ENCODE measurements around the gene HPRT1.
"Not testable (repeated sequence)": the region's sequence is repeated elsewhere in the genome, so short reads cannot be mapped to it uniquely, and the experiment has no call there.

HPRT1 gene, protein sequence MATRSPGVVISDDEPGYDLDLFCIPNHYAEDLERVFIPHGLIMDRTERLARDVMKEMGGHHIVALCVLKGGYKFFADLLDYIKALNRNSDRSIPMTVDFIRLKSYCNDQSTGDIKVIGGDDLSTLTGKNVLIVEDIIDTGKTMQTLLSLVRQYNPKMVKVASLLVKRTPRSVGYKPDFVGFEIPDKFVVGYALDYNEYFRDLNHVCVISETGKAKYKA

DNA sequence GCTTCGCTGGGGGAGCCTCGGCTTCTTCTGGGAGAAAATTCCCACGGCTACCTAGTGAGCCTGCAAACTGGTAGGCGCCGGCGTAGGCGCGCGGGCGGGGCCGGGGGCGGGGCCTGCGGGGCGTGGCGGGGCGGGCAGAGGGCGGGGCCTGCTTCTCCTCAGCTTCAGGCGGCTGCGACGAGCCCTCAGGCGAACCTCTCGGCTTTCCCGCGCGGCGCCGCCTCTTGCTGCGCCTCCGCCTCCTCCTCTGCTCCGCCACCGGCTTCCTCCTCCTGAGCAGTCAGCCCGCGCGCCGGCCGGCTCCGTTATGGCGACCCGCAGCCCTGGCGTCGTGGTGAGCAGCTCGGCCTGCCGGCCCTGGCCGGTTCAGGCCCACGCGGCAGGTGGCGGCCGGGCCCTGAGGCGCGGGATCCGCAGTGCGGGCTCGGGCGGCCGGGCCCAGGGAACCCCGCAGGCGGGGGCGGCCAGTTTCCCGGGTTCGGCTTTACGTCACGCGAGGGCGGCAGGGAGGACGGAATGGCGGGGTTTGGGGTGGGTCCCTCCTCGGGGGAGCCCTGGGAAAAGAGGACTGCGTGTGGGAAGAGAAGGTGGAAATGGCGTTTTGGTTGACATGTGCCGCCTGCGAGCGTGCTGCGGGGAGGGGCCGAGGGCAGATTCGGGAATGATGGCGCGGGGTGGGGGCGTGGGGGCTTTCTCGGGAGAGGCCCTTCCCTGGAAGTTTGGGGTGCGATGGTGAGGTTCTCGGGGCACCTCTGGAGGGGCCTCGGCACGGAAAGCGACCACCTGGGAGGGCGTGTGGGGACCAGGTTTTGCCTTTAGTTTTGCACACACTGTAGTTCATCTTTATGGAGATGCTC, at the start of gene HPRT1:
HPRT1 (plus strand) TSS at position 161 of the 857 bp plus-strand sequence; CDS start at position 308, 147 bp downstream.
- no peak for DNase-seq (ENCODE audit: low spot score)

DNA sequence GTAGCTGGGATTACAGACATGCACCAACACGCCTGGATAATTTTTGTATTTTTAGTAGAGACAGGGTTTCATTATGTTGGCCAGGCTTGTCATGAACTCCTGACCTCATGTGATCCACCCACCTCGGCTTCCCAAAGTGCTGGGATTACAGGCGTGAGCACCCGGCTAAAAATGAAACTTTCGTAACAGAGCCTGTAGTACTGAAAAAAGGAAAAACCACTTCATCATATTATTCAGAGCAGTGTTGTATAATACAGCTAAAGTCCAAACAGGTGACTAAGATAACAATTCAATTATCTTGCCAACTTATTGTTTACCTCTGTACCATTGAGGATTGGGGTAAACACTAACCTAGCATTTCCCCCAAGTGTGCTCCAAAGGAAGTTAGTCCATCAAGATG, 43.9 kb upstream of the HPRT1 start:
- DNase-seq (ENCODE audit: low spot score): no peak

DNA sequence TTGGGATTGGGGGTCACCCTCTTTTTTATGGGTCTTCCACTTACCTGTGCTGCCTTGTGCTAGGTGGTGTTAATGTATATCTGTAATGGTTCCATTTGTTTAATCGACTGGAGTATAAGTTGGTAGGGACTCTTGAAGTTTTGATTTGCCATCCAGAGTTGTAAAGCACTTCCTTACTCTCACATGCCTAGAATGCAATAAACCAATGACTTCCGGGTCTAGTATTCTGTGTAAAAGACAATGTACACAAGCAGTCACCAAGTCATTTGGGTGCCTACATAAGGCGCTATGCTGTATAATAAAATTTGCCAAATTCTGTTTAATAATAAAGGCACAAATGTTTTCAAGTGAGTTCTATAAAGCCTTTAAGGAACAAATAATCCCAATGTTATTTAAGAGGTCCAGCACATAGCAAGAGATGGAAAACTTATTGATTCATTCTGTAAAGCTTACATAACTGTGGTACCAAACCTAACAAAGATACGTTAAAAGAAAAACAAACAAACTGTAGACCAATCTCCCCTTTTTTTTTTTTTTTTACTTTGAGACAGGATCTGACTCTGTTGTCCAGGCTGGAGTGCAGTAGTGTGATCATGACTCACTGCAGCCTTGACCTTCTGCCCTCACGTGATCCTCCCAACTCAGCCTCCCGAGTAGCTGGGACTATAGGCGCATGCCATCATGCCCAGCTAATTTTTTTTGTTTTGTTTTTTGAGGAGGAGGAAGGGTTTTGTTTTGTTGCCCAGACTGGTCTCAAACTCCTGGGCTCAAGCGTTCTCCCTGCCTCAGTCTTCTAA, 41.5 kb upstream of the HPRT1 start:
- DNase-seq (ENCODE audit: low spot score): no peak

DNA sequence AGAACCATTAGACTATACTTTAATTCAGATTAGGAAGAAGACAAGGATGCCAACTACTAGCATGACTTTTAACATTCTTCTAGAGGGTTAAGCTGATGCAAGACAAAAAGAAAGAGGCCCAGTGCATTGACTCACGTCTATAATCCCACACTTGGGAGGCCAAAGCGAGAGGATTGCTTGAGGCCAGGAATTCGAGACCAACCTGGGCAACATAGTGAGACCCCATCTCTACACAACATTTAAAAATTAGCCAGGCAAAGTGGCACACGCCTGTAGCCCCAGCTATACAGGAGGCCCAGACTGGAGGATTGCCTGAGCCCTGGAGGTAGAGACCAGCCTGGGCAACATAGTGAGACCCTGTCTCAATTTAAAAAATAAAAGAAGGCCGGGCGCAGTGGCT, 40.2 kb upstream of the HPRT1 start:
- DNase-seq (ENCODE audit: low spot score): no peak

DNA sequence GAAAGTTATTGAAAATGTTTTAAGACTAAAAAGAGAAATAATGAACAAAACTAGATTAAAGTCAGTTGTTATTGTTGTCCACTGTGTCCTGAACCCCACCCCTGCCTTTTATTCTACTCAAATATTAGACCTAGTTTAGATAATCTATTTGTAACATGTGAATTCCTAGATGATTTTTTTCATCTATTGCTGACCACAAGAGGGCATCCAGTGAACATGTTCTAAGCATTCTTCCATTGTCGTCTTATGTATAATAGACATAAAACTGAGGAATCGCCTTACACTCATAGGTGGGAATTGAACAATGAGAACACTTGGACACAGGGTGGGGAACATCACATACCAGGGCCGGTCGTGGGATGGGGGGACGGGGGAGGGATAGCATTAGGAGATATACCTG, 36.4 kb upstream of the HPRT1 start:
- DNase-seq (ENCODE audit: low spot score): no peak

DNA sequence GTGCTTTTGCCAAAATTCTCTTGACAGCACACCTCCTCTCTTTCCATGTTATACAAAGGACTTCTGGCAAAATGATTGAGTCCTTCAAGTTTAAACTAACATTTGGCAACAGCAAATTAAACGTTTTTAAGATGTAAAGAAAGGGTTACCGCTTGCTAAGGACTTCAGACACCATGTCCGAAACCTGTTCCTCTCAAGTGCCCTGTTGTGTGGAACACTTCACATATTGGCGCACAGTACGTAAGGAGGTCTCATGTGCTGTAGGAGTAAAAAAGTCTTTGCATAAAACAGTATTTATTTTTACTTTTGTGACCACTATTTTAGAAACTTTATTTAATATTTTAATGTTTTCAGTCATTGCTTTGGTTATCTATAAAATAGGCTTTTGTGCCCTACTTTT, 33.7 kb upstream of the HPRT1 start:
- DNase-seq (ENCODE audit: low spot score): no peak

DNA sequence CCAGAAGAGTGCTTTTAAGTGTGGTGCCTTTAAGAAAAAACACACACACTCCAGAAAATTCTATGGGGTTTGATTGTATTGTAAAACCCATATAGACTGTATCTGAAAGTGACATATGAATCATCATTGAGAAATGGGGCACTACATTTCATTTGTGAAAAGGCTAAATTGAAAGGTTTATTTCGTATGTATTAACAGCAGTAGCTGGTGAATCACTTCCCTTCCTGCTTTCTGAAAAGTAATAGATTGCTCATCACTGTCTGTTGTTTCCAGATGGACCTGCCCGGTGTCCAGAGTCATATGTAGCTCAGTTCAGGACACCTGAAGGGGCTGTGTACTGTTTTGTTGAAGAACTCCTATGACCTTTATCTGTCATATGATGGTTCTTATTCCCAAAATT, 28.1 kb upstream of the HPRT1 start:
- DNase-seq (ENCODE audit: low spot score): no peak

DNA sequence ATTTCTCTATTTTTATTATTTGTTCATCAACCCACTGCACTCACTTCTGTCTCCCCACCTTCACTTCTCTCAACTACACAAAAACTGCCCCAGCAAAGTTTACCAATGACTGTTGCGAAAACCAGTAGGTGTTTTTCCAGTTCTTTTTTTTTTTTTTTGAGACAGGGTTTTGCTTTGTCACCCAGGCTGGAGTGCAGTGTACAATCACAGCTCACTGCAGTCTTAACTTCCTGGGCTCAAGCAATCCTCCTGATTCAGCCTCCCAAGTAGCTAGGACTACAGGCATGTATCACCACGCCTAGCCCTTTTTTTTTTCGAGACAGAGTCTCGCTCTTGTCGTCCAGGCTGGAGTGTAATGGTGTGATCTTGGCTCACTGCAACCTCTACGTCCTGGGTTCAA, 24.1 kb upstream of the HPRT1 start:
- no peak for DNase-seq (ENCODE audit: low spot score)

DNA sequence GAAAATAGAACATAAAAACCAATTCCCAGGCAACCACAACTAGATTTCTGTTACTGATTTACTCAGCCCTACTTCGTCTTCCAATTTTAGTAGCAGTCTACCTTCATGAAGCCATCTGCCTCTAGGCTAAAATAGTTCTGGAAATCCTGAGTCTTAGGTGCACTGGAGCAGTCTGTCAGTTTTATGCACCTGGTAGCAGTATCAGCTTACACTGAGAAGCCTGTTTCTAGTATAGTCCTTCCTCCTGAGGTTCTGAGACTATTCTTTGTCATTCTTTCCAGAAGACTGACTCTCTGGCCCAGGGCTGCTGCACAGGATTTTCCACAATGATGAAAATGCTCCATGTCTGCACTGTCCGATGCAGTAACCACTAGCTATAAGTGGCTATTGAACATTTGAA, 16.9 kb upstream of the HPRT1 start:
- DNase-seq (ENCODE audit: low spot score): no peak

DNA sequence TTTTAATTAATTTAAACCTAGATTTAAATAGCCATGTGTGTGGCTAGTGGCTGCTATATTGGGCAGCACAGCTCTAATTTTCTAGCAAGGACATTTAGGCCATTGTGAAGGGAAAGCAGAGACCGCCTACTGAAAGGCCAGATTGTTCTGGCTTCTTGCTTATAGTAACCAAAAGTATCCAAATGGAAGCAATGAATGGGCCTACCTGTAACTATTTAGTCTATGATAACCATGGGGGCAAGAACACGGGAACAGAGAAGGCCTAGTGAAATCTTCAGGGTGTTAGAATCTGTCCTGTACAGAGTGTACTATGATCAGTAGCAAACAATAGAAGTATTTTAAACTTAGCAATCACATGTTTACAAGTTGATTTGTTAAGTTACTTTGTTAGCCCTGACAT, 16.5 kb upstream of the HPRT1 start:
- DNase-seq (ENCODE audit: low spot score): no peak

DNA sequence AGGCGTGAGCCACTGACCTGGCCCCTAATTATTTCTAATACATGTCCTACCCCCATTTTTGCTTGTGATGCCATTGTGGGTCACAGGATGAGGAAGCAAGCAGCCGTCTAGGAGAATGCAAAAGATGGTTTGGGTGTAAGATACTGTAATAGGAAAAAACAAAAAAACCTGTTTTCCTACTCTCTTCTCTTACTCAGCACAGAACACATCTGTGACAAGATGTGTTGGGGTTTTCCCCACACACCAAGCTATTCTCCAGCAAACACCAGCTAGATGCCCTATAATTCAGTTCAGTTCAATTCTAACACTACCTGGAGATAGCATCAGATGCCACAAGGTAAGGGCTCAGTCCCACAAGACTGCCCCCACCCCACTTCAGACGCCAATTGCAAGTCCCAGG, 15.3 kb upstream of the HPRT1 start:
- DNase-seq (ENCODE audit: low spot score): no peak

DNA sequence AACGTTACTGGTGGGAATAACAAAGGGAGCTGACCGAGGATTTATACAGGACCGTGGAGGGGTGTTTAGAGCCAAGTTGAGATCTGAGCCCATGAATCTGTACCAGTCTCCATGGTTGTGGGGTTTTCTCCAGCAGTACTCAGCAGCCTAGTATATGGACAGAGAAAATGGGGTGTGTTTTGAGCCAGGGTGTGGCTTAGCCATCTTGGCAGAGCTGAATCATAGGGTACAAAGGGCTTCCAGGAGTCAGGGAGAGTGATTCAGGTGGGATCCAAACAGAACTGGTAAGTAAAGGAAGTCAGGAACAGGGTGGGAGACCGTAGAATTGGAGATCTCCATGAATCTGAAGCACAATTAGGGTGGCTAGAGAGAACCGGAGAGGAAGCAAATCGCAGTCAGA, 7.4 kb upstream of the HPRT1 start:
- DNase-seq (ENCODE audit: low spot score): no peak

DNA sequence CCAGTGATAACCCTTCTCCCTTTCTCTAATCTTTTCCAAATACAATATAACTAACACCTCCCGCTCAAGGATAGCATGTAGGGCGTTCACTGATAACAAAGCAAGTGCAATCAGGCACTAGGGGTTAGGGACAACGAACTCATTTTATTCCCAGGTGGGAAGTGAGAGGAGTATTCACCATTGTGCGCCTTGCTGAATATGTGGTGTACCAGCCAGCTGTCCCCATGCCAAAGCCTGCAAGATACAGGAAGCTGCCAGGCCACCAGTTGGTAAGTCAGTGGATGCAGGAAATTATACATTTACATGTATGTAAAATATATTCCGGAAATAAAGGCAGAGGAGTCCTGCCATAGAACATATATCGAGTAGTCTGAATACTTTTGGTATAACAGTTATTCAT, 6.3 kb upstream of the HPRT1 start:
- DNase-seq (ENCODE audit: low spot score): no peak

DNA sequence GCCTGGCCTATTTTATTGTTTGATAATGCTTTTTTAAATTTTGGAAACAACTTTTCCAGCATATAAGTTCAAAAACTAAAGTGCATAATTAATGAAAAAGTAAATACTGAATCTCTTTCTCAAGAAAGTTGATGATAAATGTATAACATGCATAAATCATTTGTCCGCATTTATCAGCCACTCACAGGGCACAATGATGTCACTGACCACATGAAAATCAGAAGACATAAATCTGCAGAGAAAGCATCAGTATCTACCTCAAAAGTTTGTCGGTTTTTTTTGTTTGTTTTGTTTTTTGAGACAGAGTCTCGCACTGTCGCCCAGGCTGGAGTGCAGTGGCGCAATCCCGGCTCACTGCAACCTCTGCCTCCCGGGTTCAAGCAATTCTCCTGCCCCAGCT, 5.5 kb upstream of the HPRT1 start:
- DNase-seq (ENCODE audit: low spot score): no peak

DNA sequence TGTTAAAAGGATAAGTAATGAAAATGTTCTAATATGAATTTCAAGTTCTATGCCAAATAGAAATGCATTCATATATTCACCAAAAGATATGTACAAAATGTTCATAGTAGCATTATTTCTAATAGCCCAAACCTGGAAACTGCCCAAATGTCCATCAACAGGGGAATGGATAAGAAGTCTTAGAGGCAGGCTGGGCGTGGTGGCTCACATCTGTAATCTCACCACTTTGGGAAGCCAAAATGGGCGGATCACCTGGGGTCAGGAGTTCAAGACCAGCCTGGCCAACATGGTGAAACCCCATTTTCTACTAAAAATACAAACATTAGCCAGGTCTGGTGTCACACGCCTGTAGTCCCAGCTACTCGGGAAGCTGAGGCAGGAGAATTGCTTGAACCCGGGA, 2.3 kb upstream of the HPRT1 start:
- DNase-seq (ENCODE audit: low spot score): no peak

DNA sequence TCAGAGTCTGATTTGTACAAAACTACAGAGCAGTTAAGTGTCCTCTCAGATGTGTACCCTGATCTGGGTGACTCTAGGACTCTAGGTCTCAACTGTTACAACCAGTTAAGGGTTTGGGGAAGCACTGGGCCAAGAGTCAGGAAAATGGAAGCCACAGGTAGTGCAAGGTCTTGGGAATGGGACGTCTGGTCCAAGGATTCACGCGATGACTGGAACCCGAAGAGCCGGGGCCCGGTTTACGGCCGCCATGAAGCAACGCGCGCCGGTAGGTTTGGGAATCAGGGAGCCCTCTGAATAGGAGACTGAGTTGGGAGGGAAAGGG, 321 bp upstream of the HPRT1 start:
- DNase-seq (ENCODE audit: low spot score): no peak

DNA sequence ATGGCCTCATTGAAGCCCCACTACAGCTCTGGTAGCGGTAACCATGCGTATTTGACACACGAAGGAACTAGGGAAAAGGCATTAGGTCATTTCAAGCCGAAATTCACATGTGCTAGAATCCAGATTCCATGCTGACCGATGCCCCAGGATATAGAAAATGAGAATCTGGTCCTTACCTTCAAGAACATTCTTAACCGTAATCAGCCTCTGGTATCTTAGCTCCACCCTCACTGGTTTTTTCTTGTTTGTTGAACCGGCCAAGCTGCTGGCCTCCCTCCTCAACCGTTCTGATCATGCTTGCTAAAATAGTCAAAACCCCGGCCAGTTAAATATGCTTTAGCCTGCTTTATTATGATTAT, 876 bp downstream of the HPRT1 start:
- DNase-seq (ENCODE audit: low spot score): no peak

DNA sequence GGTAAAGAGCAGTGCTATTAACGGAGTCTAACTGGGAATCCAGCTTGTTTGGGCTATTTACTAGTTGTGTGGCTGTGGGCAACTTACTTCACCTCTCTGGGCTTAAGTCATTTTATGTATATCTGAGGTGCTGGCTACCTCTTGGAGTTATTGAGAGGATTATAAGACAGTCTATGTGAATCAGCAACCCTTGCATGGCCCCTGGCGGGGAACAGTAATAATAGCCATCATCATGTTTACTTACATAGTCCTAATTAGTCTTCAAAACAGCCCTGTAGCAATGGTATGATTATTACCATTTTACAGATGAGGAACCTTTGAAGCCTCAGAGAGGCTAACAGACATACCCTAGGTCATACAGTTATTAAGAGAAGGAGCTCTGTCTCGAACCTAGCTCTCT, 1.5 kb downstream of the HPRT1 start:
- no peak for DNase-seq (ENCODE audit: low spot score)

DNA sequence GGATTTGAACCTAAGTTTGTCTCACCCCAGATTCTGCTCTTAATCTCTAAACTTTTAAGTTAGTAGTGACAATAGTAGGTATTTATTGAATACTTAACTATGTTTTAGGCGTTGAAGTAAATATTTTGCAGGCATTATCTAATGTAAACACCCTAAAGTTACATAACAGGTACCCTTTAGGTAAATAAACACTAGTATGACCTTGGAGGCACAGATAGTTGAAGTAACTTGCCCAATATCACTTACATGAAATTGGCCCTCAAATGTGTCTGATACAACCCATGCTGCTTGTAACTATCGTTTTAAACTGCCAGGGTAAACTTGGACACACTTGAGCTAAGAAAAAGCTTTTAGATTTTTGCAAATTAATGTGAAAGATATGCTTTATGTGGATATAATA, 3.0 kb downstream of the HPRT1 start:
- DNase-seq (ENCODE audit: low spot score): no peak

DNA sequence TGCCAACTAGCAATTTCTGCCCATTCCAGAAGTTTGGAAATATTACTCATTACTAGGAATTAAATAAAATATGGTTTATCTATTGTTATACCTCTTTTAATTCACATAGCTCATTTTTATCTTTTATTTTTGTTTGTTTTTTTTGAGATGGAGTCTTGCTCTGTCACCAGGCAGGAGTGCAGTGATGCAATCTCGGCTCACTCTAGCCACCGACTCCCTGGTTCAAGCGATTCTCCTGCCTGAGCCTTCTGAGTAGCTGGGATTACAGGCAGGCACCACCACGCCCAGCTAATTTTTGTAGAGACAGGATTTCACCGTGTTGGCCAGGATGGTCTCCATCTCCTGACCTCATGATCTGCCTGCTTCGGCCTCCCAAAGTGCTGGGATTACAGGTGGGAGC, 4.5 kb downstream of the HPRT1 start:
- not testable (repeated sequence) for DNase-seq (ENCODE audit: low spot score)

DNA sequence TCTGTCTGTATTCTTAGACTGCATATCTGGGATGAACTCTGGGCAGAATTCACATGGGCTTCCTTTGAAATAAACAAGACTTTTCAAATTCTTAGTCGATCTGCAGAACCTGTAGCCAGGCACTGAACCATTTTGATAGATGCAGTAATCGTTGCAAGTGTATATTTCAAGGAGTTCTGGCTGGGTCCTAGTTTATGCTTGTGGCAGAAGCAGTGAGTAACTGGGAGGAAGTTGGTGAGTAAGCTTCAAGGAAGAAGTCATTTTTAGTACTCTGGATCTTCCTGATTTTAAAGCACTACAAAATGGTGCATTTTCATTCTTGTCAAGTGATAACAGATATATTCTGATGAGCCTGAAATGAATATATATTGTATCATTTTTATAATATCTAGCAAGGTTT, 9.5 kb downstream of the HPRT1 start:
- no peak for DNase-seq (ENCODE audit: low spot score)

DNA sequence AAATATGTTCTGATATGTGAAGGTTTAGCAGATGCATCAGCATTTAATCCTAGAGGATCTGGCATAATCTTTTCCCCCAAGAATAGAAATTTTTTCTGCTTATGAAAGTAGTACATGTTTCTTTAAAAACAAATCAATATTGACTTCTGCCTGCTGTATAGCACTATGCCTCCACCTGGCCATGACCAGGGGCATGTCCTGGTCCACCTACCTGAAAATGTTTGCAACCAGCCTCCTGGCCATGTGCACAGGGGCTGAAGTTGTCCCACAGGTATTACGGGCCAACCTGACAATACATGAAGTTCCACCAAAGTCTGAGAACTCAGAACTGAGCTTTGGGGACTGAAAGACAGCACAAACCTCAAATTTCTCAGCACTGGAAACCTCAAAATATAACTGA, 10.0 kb downstream of the HPRT1 start:
- DNase-seq (ENCODE audit: low spot score): no peak

DNA sequence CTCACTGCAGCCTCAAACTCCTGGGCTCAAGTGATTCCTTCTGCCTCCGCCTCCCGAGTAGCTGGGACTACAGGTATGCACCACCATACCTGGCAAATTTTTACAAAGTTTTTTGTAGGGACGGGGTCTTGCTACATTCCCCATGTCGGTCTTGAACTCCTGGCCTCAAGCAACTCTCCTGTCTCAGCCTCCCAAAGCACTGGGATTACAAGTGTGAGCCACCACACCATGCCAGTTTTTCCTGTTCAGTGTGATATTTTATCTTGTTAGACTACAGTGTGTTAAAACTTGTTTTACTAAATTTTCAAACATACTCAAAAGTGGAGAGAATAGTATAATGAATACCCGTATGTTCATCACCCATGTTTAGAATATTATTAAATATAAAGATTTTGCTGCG, 12.1 kb downstream of the HPRT1 start:
- no peak for DNase-seq (ENCODE audit: low spot score)

Data from HuH-7.5 (cell line).